HEK293 (cell line): ENCODE measurements around the gene MOB4.
"Not testable (repeated sequence)": the region's sequence is repeated elsewhere in the genome, so short reads cannot be mapped to it uniquely, and the experiment has no call there.

ENCODE experiments used
- CTCF ChIA-PET: fragments of 350-600 bp; formaldehyde crosslinking; extraction: SDS; loops from one replicate; lab custom pipeline; 2021; ENCODE audit warnings: antibody characterized with exemption; lab: Yijun Ruan, JAX
- POLR2A ChIA-PET: fragments of 300-600 bp; formaldehyde crosslinking; extraction: SDS; loops from one replicate; lab custom pipeline; 2020; ENCODE audit warnings: antibody characterized with exemption, inconsistent platforms; lab: Yijun Ruan, JAX
- H3K27ac ChIP-seq: fragments of 200-500 bp; sonication (Bioruptor generic); 2 replicates; pipeline ENCODE4 v1.5.1; 2014; ENCODE audit warnings: low read depth, low read length, control low read depth, inconsistent platforms; ENCODE audit errors: extremely low read depth
- H3K36me3 ChIP-seq, 2 experiments: fragments of 200-500 bp in 1 of 2; sonication (Bioruptor generic) in 1 of 2; 1 replicate in 1 of 2; 2 replicates in 1 of 2; pipeline ENCODE4 v1.5.1; 2014 to 2017; ENCODE audit warnings: inconsistent platforms in 2 of 2, low read length in 2 of 2; ENCODE audit not compliant: control insufficient read depth in 2 of 2, insufficient read depth in 1 of 2
- H3K4me1 ChIP-seq: fragments of 200-500 bp; sonication (Bioruptor generic); 2 replicates; pipeline ENCODE4 v1.5.1; 2014; ENCODE audit warnings: mild to moderate bottlenecking, low read length, inconsistent platforms; ENCODE audit not compliant: control insufficient read depth, insufficient read depth
- H3K4me3 ChIP-seq: 2 replicates; pipeline ENCODE4 v1.5.1; 2011; ENCODE audit warnings: low read depth, mild to moderate bottlenecking, control low read depth, low read length, moderate library complexity
- H3K9me3 ChIP-seq: fragments of 200-500 bp; sonication (Bioruptor generic); 2 replicates; pipeline ENCODE4 v1.5.1; 2014; ENCODE audit warnings: low read depth, low read length, inconsistent platforms; ENCODE audit not compliant: control insufficient read depth, insufficient read depth
- FEZF1 ChIP-seq: fragments of 450-650 bp; formaldehyde crosslinking; IDR thresholded peaks from 2 replicates; pipeline ENCODE4 v1.5.1; 2016; ENCODE audit warnings: missing biosample characterization, missing genetic modification characterization
- KLF1 ChIP-seq: fragments of 450-650 bp; formaldehyde crosslinking; IDR thresholded peaks from 2 replicates; pipeline ENCODE4 v1.5.1; 2016; ENCODE audit warnings: missing biosample characterization, missing genetic modification characterization
- PRDM10 ChIP-seq: fragments of 450-650 bp; formaldehyde crosslinking; IDR thresholded peaks from 2 replicates; pipeline ENCODE4 v1.5.1; 2016; ENCODE audit warnings: missing biosample characterization, missing genetic modification characterization
- SP7 ChIP-seq: fragments of 450-650 bp; formaldehyde crosslinking; IDR thresholded peaks from 2 replicates; pipeline ENCODE4 v1.5.1; 2016; ENCODE audit warnings: missing biosample characterization, missing genetic modification characterization
- ZBTB10 ChIP-seq: fragments of 450-650 bp; formaldehyde crosslinking; IDR thresholded peaks from 2 replicates; pipeline ENCODE4 v1.5.1; 2016; ENCODE audit warnings: missing biosample characterization, missing genetic modification characterization
- ZBTB26 ChIP-seq: fragments of 450-650 bp; formaldehyde crosslinking; optimal IDR thresholded peaks from 2 replicates; pipeline ENCODE3; 2016; ENCODE audit warnings: missing biosample characterization, mild to moderate bottlenecking, missing genetic modification characterization
- ZNF148 ChIP-seq: fragments of 450-650 bp; formaldehyde crosslinking; IDR thresholded peaks from 2 replicates; pipeline ENCODE4 v1.5.0; 2017; ENCODE audit warnings: missing biosample characterization, missing genetic modification characterization, borderline replicate concordance
- ZNF211 ChIP-seq: fragments of 450-650 bp; formaldehyde crosslinking; IDR thresholded peaks from 2 replicates; pipeline ENCODE4 v1.5.1; 2016; ENCODE audit warnings: low read depth, missing biosample characterization, missing genetic modification characterization
- ZNF24 ChIP-seq: fragments of 450-650 bp; formaldehyde crosslinking; IDR thresholded peaks from 2 replicates; pipeline ENCODE4 v1.5.1; 2016; ENCODE audit warnings: missing biosample characterization, missing genetic modification characterization
- ZNF48 ChIP-seq: fragments of 450-650 bp; formaldehyde crosslinking; IDR thresholded peaks from 2 replicates; pipeline ENCODE4 v1.5.1; 2016; ENCODE audit warnings: missing biosample characterization, missing genetic modification characterization
- ZNF654 ChIP-seq: fragments of 450-650 bp; formaldehyde crosslinking; IDR thresholded peaks from 2 replicates; pipeline ENCODE4 v1.5.1; 2016; ENCODE audit warnings: low read depth, missing biosample characterization, missing genetic modification characterization
- ZNF785 ChIP-seq: fragments of 450-650 bp; formaldehyde crosslinking; IDR thresholded peaks from 2 replicates; pipeline ENCODE4 v1.5.1; 2016; ENCODE audit warnings: missing biosample characterization, missing genetic modification characterization
- ZNF830 ChIP-seq: fragments of 450-650 bp; IDR thresholded peaks from 2 replicates; pipeline ENCODE4 v1.5.0; 2018; ENCODE audit warnings: missing biosample characterization, missing genetic modification characterization, low read depth, mild to moderate bottlenecking, moderate library complexity
- TF ChIP-seq, protein P1 (sequence below): fragments of 450-650 bp; formaldehyde crosslinking; IDR thresholded peaks from 2 replicates; pipeline ENCODE4 v1.5.1; 2016; ENCODE audit warnings: missing biosample characterization, missing genetic modification characterization

Gene MOB4

GRCh38 chr2:197480165-197481036, 35.5 kb upstream of the MOB4 start:
- Histone ChIP-seq H3K4me1 (no peaks in the 10 kb centered on the region), H3K4me3 (no peak overlapping the region), H3K27ac (no peak overlapping the region), H3K9me3 (no peaks in the 10 kb centered on the region), H3K36me3 (peaks cover 20 to 34% of the 10 kb centered on the region in 2 experiments)
- ChIA-PET POLR2A (interaction anchor here (1.0 kb wide), 1 partner anchor 20 kb away, joined by 5 read pairs; the partner anchor contains the start of genes HSPD1 and HSPE1), CTCF (interaction anchor here (0.5 kb wide), 1 partner anchor 764 kb away, joined by 4 read pairs; no protein-coding TSS in a partner anchor)
- TF ChIP-seq ZNF785 (tag by site-specific recombination) (no peak), ZNF654 (tag by site-specific recombination) (no peak), ZNF24 (tag by site-specific recombination) (no peak), SP7 (tag by site-specific recombination) (no peak), PRDM10 (no peak), ZNF48 (no peak), ZNF830 (tag by site-specific recombination) (no peak), ZNF148 (tag by site-specific recombination) (no peak), ZBTB26 (tag by site-specific recombination) (no peak), ZBTB10 (no peak), KLF1 (no peak), FEZF1 (no peak), ZNF211 (no peak)
- TF ChIP-seq, protein P1, sequence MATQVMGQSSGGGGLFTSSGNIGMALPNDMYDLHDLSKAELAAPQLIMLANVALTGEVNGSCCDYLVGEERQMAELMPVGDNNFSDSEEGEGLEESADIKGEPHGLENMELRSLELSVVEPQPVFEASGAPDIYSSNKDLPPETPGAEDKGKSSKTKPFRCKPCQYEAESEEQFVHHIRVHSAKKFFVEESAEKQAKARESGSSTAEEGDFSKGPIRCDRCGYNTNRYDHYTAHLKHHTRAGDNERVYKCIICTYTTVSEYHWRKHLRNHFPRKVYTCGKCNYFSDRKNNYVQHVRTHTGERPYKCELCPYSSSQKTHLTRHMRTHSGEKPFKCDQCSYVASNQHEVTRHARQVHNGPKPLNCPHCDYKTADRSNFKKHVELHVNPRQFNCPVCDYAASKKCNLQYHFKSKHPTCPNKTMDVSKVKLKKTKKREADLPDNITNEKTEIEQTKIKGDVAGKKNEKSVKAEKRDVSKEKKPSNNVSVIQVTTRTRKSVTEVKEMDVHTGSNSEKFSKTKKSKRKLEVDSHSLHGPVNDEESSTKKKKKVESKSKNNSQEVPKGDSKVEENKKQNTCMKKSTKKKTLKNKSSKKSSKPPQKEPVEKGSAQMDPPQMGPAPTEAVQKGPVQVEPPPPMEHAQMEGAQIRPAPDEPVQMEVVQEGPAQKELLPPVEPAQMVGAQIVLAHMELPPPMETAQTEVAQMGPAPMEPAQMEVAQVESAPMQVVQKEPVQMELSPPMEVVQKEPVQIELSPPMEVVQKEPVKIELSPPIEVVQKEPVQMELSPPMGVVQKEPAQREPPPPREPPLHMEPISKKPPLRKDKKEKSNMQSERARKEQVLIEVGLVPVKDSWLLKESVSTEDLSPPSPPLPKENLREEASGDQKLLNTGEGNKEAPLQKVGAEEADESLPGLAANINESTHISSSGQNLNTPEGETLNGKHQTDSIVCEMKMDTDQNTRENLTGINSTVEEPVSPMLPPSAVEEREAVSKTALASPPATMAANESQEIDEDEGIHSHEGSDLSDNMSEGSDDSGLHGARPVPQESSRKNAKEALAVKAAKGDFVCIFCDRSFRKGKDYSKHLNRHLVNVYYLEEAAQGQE (tag by site-specific recombination): no peak

DNA sequence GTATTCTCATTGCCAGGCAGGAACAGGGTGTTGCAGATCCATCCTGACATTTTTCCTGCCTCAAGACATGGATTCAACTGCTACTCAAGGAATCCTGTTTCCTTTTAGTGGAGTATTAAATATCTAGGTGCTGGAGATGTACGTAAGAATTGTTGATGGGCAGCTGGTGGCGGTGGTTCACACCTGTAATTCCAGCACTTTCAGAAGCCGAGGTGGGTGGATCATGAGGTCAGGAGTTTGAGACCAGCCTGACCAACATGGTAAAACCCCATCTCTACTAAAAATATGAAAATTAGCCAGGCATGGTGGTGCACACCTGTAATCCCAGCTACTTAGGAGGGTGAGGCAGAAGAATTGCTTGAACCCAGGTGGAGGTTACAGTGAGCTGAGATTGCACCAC, 31.6 kb upstream of the MOB4 start:
- not testable (repeated sequence) for H3K27ac ChIP-seq, H3K4me3 ChIP-seq, H3K9me3 ChIP-seq, H3K4me1 ChIP-seq
- ChIA-PET POLR2A (interaction anchor here (0.6 to 2.0 kb wide), 7 partner anchors 10 to 558 kb away, joined by 3 to 9 read pairs (median 6); partner anchors contain the start of genes HSPD1, HSPE1, MOB4 and PGAP1), CTCF (interaction anchor here (0.8 kb wide), 1 partner anchor 106 kb away, joined by 9 read pairs; no protein-coding TSS in a partner anchor)
- peaks cover 21 to 44% of the 10 kb centered on the region in 2 experiments for H3K36me3 ChIP-seq
